Subcutaneous adipose tissue (tissue), 4 donors: ENCODE measurements around the gene TOMM6. TPM values are rescaled to one million over a fixed set of nuclear protein-coding genes. Genes with fewer than 3 reads are reported as not detected.

Experiments
- total RNA-seq, 4 donors: library from RNA; depleted of rRNA; stranded (reverse); fragments of >200 nt; gene quantifications; one replicate each; pipeline ENCODE4 v1.1.0, GENCODE V29; 2016
- TF ChIP-seq, protein P1 (sequence below): fragments of 450-650 bp; IDR thresholded peaks from one replicate; pipeline ENCODE4 v1.5.1; 2016; ENCODE audit warnings: low read depth, mild to moderate bottlenecking, control low read depth, antibody characterized with exemption, moderate library complexity

Gene TOMM6
- total RNA-seq, 4 donors from 2014 or later, result 74.9 to 164 (median 94.5) TPM

DNA sequence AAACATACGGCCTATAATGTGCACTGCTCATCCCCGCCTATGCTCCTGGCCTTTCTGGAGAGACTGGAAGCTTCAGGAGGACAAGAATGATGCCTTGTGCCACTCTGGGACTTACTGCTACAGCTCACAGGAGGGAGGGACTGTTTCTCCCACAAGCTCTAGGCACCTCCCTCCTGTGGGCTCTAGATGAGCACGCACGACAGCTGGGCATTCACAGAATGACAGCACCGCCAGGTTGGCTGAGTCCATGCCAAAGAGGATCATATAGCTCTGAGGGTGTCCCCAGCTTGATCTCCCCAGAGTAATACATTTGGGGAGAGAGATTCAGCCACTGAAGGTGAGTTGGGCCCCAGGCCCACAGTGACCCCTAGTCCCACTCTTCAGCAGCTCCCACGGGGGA is 30.2 kb upstream of the TOMM6 start:
- TF ChIP-seq, protein P1, sequence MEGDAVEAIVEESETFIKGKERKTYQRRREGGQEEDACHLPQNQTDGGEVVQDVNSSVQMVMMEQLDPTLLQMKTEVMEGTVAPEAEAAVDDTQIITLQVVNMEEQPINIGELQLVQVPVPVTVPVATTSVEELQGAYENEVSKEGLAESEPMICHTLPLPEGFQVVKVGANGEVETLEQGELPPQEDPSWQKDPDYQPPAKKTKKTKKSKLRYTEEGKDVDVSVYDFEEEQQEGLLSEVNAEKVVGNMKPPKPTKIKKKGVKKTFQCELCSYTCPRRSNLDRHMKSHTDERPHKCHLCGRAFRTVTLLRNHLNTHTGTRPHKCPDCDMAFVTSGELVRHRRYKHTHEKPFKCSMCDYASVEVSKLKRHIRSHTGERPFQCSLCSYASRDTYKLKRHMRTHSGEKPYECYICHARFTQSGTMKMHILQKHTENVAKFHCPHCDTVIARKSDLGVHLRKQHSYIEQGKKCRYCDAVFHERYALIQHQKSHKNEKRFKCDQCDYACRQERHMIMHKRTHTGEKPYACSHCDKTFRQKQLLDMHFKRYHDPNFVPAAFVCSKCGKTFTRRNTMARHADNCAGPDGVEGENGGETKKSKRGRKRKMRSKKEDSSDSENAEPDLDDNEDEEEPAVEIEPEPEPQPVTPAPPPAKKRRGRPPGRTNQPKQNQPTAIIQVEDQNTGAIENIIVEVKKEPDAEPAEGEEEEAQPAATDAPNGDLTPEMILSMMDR, result no peak

DNA sequence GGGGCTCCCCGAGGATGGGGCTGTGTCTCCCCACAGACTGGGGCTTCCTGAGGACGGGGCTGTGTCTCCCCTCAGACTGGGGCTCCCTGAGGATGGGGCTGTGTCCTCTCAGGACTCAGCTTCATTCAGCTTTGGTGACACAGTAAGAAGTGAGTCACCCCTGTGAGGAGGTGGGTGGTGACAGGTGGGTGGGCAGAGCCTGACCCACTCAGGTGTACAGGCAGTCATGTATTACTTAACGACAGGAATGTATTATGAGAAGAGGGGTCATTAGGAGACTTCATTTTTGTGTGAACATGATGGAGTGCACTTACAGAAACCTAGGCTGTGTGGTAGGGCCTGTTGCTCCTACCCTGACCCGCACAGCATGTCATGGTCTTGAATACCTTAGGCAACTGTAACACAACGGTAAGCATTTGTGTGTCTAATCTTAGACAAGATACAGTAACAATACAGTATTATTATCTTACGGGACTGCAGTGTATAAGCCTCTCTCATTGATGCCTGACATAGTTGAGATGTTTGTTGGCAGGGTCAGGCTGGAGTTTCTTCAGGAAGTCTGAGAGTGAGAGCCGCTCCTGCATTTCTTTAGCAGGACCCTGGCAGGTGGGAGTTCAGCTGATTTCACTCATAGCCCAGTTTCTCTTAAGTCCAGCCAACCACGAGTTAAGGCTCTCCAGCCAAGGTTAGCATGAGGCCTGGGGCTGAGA is 29.4 kb upstream of the TOMM6 start:
- TF ChIP-seq, protein P1, result no peak

DNA sequence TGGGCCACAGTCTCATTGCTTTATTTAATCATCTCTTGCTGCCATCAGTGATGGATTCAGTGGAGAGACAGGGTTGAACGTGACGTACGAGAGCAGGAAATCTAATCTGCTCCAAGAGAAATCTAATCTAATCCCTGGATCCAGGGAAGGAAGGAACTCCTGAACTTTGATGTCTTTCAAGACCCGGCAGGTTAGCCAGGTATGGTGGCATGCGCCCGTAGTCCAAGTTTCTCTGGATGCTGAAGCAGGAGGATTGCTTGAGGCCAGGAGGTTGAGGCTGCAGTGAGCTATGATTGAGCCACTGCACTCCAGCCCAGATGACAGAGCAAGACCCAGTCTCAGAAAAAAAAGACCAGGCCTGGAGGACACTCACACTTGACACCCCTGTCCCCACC is 28.9 kb upstream of the TOMM6 start:
- TF ChIP-seq, protein P1, result no peak

DNA sequence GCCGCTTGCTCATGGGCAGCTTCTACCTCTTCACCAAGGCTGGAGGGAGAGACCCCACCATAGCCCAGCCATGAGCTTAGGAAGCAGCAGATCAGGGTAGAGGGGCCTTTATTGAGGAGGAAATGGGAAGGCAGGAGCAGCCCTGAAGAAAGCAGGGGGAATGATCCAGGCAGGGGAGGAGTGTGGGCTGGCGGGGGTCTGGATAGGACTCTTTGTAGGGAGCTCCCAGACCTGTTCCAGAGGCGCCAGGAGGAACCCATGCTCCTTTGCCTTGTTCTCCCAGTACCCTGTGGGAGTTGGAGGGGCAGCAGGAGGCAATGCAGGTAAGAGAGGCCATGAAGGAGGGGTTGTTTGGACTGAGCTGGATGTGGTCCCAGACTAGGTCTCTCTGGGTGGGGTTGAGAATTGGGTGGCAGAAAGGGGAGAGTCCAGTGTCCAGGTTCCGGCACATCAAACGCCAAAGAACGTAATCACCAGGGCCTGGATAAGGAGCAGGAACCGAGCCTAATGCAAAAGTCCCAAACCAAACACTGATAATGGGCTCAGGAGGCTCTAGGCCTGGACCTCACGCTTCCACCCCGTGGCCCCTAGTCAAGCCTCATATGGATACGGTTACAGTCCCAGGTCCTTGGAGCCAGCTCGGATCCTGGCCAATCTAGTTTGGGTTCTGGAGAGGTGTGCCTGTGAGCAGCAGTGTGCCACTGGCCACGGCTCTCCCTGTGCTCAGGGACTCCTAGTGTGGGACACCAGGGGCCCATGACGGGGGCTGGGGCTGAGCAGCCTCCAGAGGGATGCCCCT is 28.2 kb upstream of the TOMM6 start:
- TF ChIP-seq, protein P1, result no peak

DNA sequence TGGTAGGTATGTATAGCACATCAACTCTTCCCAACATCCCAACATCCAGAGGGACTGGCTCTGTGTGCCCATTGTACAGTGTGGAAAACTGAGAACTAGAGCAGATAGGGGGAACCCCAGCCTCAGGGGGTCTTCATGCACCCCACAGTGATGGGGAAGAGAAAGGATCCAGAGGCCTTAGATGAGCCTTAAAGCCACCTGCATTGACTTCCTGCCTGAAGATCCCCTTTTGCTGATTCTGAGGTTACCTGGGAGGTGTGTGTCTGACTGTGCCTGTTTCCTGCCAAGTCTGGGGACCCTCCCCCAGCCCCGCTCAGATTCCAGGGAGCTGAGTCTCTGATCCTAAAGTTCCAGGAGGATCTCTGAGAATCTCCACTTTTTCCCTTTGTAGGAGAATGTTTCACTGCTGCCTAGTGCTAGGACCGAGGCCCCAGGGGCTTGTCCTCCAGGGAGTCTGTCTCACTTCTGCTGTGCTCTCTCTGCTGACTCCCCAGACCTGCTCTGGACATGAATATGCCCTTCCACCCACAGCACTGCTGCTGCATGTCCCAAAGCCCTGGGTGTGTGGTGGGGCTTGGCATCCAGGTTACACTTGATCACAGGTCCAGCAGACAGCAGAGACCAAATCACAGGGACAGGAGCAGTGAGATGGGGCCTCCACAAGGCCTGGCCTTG is 27.5 kb upstream of the TOMM6 start:
- TF ChIP-seq, protein P1, result no peak

DNA sequence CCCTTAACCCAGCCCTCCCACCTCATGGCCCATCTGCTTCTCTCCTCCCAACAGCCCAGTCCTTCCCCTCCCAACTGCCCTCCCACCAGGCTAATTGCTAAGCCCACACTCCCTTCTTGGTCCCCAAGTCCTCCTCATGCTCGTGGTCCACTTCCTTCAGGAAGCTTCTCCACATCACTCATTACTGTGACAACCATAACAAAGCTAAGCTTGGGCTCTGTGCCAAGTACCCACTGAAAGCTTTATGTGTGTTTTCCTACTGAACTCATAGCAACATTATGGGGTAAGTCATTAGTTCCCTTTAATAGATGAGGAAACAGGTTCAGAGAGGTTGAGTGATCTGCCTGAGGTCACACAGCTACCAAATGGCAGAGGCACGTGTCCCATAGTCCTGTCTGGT is 24.0 kb upstream of the TOMM6 start:
- TF ChIP-seq, protein P1, result no peak

DNA sequence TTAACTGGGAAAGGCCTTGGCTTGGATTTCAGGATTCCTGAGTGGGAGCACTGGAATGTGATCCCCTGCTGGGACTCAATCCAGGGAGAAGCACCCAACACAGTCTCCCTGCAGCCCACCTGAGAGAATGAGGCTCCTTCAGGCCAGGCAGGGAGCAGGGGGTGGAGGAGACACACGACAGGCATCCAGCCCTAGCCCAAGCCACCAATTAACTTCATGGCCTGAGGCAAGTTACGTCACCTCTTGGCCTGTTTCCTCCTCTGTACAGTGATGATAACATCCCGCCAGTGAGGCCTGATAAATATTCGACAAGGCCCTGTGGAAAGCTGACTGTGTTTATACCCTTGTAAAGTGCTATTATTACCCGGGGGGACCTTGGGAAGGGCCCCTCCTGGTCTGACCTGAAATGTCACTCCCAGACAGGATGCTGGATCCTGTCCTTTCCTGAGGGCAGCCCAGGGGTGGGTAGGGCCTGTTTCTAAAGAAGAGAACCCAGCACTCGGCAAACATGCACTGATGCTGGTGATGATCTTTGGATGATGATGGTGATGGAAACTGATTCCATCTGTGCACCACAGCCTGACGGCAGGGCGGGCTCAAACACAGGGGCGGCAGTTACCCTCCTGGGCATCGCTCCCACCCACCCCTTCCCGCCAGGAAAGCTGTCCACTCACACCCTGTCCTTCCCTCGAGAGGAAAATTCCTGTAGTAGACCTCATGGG is 20.2 kb upstream of the TOMM6 start:
- TF ChIP-seq, protein P1, result no peak
